ENCODE data around the gene XAGE1A. TPM values are rescaled to one million over a fixed set of nuclear protein-coding genes. Genes with fewer than 3 reads are reported as not detected.

XAGE1A gene, protein sequence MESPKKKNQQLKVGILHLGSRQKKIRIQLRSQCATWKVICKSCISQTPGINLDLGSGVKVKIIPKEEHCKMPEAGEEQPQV
- total RNA-seq: not detected in 2 replicates

DNA sequence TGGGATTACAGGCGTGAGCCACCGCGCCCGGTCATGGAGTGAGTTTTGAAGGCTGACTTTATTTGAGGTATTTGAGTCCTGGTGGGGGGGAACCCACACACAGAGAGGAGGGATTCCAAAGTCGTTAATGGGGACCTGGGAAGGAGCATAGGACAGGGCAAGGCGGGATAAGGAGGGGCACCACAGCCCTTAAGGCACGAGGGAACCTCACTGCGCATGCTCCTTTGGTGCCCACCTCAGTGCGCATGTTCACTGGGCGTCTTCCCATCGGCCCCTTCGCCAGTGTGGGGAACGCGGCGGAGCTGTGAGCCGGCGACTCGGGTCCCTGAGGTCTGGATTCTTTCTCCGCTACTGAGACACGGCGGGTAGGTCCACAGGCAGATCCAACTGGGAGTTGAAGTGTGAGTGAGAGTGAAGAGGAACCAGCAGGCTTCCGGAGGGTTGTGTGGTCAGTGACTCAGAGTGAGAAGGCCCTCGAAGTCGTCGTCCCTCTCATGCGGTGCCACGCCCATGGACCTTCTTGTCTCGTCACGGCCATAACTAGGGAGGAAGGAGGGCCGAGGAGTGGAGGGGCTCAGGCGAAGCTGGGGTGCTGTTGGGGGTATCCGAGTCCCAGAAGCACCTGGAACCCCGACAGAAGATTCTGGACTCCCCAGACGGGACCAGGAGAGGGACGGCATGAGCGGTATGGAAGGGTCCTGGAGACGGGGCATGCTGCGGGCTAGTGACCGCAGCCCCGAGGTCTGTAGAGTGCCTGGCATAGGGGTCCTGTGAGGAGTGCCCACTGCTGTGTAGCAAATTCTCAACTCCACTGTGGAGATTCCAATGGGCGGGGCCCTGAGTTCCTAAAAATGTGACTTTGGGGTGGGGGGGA is at the start of gene XAGE1A:
Gene XAGE1A, plus strand, starts transcription at position 264 of the 874 bp plus-strand sequence. CDS start 1,554 bp downstream, outside the sequence.

DNA sequence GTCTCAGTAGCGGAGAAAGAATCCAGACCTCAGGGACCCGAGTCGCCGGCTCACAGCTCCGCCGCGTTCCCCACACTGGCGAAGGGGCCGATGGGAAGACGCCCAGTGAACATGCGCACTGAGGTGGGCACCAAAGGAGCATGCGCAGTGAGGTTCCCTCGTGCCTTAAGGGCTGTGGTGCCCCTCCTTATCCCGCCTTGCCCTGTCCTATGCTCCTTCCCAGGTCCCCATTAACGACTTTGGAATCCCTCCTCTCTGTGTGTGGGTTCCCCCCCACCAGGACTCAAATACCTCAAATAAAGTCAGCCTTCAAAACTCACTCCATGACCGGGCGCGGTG is 21.3 kb downstream of the XAGE1A start, which contains the start of gene XAGE1B:
Gene XAGE1B, minus strand, starts transcription at position 77 of the 339 bp plus-strand sequence. CDS start 1,536 bp downstream, outside the sequence.

Other genes starting within 250 kb of the XAGE1A start
- not detected in 2 replicates for gene XAGE2, start 126.8 kb upstream of the XAGE1A start, total RNA-seq
- not detected in 2 replicates for gene XAGE1B, start 21.3 kb downstream of the XAGE1A start, total RNA-seq
- not detected in 2 replicates for gene SSX7, start 159.1 kb downstream of the XAGE1A start, total RNA-seq
- not detected in 2 replicates for gene SSX2, start 211.4 kb downstream of the XAGE1A start, total RNA-seq

All from epithelial cell of alveolus of lung (primary cell).